ENCODE measurements around the gene RBM46. TPM values are rescaled to one million over a fixed set of nuclear protein-coding genes. Genes with fewer than 3 reads are reported as not detected.

RBM46 gene
- total RNA-seq, 2 donors from 2014 or later: not detected

GRCh38 chr4:154739111-154739510 lies 42.0 kb upstream of the RBM46 start:
- DNase-seq: no peak
- Histone ChIP-seq H3K36me3 (replicated peaks in 1 of 2; ENCODE audit: insufficient read depth in 1 of 2, low read depth in 2 of 2) (no peaks in the 10 kb centered on the region), H3K4me1 (peaks cover 16% of the 10 kb centered on the region), H3K27me3 (peaks cover 0 to 3% of the 10 kb centered on the region in 2 donors), H3K9me3 (no peaks in the 10 kb centered on the region), H3K27ac (no peak overlapping the region), H3K4me3 (no peak overlapping the region)
- TF ChIP-seq POLR2A (IDR thresholded peaks at IDR 0.05): no peak
- no peak for TF ChIP-seq CTCF (IDR thresholded peaks at IDR 0.05)
- ATAC-seq: no peak
- intact Hi-C loops (cut with DNase I): no loop called here

DNA sequence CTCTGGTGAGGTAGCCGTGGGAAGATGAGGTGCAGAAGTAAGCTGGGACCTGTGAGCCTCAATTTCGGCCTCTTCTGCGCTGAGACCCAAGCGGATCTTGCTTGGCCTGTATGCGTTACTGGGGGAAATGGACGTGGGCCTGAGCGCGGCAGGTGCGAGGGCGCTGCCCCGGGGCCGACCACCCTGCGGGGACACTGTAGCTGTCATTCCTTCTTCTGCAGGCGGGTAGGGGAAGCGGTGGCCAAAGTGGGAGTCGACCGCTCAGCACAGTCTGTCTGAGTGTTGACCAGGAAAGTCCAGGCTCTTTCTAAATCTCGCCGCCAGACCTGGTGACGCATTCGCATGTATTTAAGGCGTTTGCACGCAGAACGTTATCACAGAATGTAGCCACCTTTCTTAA lies 40.6 kb upstream of the RBM46 start:
- H3K36me3 ChIP-seq (replicated peaks in 1 of 2; ENCODE audit: insufficient read depth in 1 of 2, low read depth in 2 of 2): no peaks in the 10 kb centered on the region
- H3K4me1 ChIP-seq: peaks cover 29% of the 10 kb centered on the region
- H3K9me3 ChIP-seq: no peaks in the 10 kb centered on the region
- H3K4me3 ChIP-seq: no peak overlapping the region
- no peak overlapping the region for H3K27ac ChIP-seq
- 82 to 84% methylated on average over 22 to 24 of the region's 24 CpGs for WGBS, 2 donors
- ATAC-seq (no peak), DNase-seq (no peak)
- intact Hi-C loops (cut with DNase I): no loop called here
- TF ChIP-seq CTCF (IDR thresholded peaks at IDR 0.05) (no peak), POLR2A (IDR thresholded peaks at IDR 0.05) (no peak)
- H3K27me3 ChIP-seq: peaks cover 0 to 3% of the 10 kb centered on the region in 2 donors

GRCh38 chr4:154741131-154741665 lies 39.9 kb upstream of the RBM46 start:
- no peak overlapping the region for H3K4me3 ChIP-seq
- H3K27me3 ChIP-seq: peaks cover 0 to 3% of the 10 kb centered on the region in 2 donors
- intact Hi-C loops (cut with DNase I): no loop called here
- TF ChIP-seq POLR2A (IDR thresholded peaks at IDR 0.05): no peak
- no peak for TF ChIP-seq CTCF (IDR thresholded peaks at IDR 0.05)
- no peak for ATAC-seq
- WGBS, 2 donors: 44 to 69% methylated on average over 20 of the region's 20 CpGs
- peaks cover 31% of the 10 kb centered on the region for H3K4me1 ChIP-seq
- DNase-seq: no peak
- no peak overlapping the region for H3K27ac ChIP-seq
- H3K36me3 ChIP-seq (replicated peaks in 1 of 2; ENCODE audit: insufficient read depth in 1 of 2, low read depth in 2 of 2): no peaks in the 10 kb centered on the region
- no peaks in the 10 kb centered on the region for H3K9me3 ChIP-seq

GRCh38 chr4:154741922-154742850 lies 38.9 kb upstream of the RBM46 start:
- DNase-seq (peak in 1 of 4 donors; percentile 24), ATAC-seq (no peak)
- intact Hi-C loops (cut with DNase I): no loop called here
- Histone ChIP-seq H3K27ac (no peak overlapping the region), H3K27me3 (peaks cover 0 to 3% of the 10 kb centered on the region in 2 donors), H3K36me3 (replicated peaks in 1 of 2; ENCODE audit: insufficient read depth in 1 of 2, low read depth in 2 of 2) (no peaks in the 10 kb centered on the region), H3K4me3 (no peak overlapping the region), H3K4me1 (peaks cover 31% of the 10 kb centered on the region), H3K9me3 (no peaks in the 10 kb centered on the region)
- TF ChIP-seq POLR2A (IDR thresholded peaks at IDR 0.05): no peak
- TF ChIP-seq CTCF (IDR thresholded peaks at IDR 0.05): no peak
- WGBS, 2 donors: 12 to 14% methylated on average over 46 to 49 of the region's 49 CpGs

All from body of pancreas (tissue), 4 donors.